SK-MEL-5 (cell line): ENCODE measurements around the gene ZNF70. TPM values are rescaled to one million over a fixed set of nuclear protein-coding genes. Genes with fewer than 3 reads are reported as not detected.

Experiments used
- DNase-seq: peaks from one replicate; pipeline ENCODE4 v3.0.0-alpha.2; 2016; ENCODE audit warnings: low read depth, low spot score
- in situ Hi-C: cut with HindIII; loops from 2 replicates; pipeline ENCODE4 v1.10.0; 2016; ENCODE audit warnings: low sequenced_read_pairs, high pct_unique_total_duplicates, low pct_unique_long_range_greater_than_20kb
- total RNA-seq: library from RNA; depleted of rRNA; stranded (reverse); fragments of >200 nt; shearing (Covaris generic); gene quantifications from 2 replicates; pipeline ENCODE4 v1.2.3, GENCODE V29; 2014; rRNA removed

Gene ZNF70
- total RNA-seq, 1 experiment from 2014 or later: 5.7 TPM

GRCh38 chr22:23689414-23689813 is 61.5 kb downstream of the ZNF70 start:
- DNase-seq: no peak
- in situ Hi-C loops: no loop called here

Other genes starting within 250 kb of the ZNF70 start
- not detected in 2 replicates for gene IGLL1, start 170.8 kb downstream of the ZNF70 start, total RNA-seq
- not detected in 2 replicates for gene DRICH1, start 118.8 kb downstream of the ZNF70 start, total RNA-seq
- not detected in 2 replicates for gene RGL4, start 60.1 kb downstream of the ZNF70 start, total RNA-seq
- not detected in 2 replicates for gene VPREB3, start 3.3 kb upstream of the ZNF70 start, total RNA-seq
- gene C22orf15, start 11.9 kb upstream of the ZNF70 start, total RNA-seq: not detected in 2 replicates
- gene CHCHD10, start 16.9 kb upstream of the ZNF70 start, total RNA-seq: 76.0 and 90.5 TPM in 2 replicates
- gene MMP11, start 21.7 kb upstream of the ZNF70 start, total RNA-seq: 1.1 TPM in 2 replicates
- gene SMARCB1, start 35.9 kb upstream of the ZNF70 start, total RNA-seq: 71.1 and 78.4 TPM in 2 replicates
- 0.13 and 0.26 TPM in 2 replicates for gene DERL3, start 87.9 kb upstream of the ZNF70 start, total RNA-seq
- gene SLC2A11, start 106.8 kb upstream of the ZNF70 start, total RNA-seq: 20.6 and 20.7 TPM in 2 replicates
- 837 and 896 TPM in 2 replicates for gene MIF, start 143.3 kb upstream of the ZNF70 start, total RNA-seq
- 1.2 TPM in 2 replicates for gene GSTT2B, start 210.1 kb upstream of the ZNF70 start, total RNA-seq
- 1.6 and 1.8 TPM in 2 replicates for gene DDTL, start 215.8 kb upstream of the ZNF70 start, total RNA-seq
- gene DDT, start 223.3 kb upstream of the ZNF70 start, total RNA-seq: 397 and 481 TPM in 2 replicates
- not detected in 2 replicates for gene GSTT2, start 229.0 kb upstream of the ZNF70 start, total RNA-seq